NOMO-1 (cell line): ENCODE measurements around the gene SULT2A1.
A peak's percentile ranks its signal among the peaks of the same experiment; 100 is the strongest.
"Not testable (repeated sequence)": the region's sequence is repeated elsewhere in the genome, so short reads cannot be mapped to it uniquely, and the experiment has no call there.

ENCODE experiments used
- DNase-seq, 2 experiments: peaks; one replicate each; lab custom pipeline; 2025; ENCODE audit not compliant: unreplicated experiment in 2 of 2; lab: John Stamatoyannopoulos, UW

Gene SULT2A1

GRCh38 chr19:47861630-47862029 is 24.5 kb downstream of the SULT2A1 start:
- DNase-seq, result no peak

- DNase-seq, result no peak
These were observed 25.4 kb downstream of the SULT2A1 start for GRCh38 chr19:47860602-47861297.

GRCh38 chr19:47859838-47860237 is 26.3 kb downstream of the SULT2A1 start:
- not testable (repeated sequence) for DNase-seq

DNA sequence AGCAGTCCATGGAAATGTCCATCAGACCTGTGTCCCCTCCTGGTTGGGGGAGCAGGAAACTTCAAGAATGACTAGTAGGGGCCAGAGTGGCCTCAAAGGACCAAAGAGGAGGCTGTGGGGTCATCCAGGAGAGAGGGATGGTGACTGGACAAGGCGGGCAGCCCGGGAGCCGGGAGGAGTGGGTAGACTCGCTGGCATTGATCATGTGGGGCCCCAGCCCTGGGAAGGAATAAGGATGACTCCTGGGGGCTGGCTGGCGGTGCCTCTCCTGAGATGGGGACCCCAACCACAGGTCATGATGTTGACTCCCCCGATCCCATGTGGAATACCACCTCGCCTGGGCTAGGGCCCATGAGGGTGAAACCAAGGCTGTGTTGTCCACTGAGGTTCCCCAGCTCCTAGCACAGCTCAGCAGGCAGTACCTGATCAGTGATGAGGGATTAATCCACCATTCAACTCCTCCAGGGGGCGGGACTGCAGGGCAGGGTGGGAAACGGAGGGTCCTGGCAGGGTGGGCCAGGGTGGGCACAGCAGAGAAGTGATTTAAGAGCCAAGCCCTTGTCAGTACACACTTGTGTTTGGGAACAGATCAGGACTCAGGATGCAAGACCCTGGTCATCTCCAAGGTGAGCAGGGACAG is 27.3 kb downstream of the SULT2A1 start, which contains the start of gene TPRX2:
TPRX2 (plus strand) TSS at position 590 of the 640 bp plus-strand sequence; CDS start at position 602, 12 bp downstream.
- not testable (repeated sequence) for DNase-seq

GRCh38 chr19:47858231-47858630 is 27.9 kb downstream of the SULT2A1 start:
- not testable (repeated sequence) for DNase-seq

DNA sequence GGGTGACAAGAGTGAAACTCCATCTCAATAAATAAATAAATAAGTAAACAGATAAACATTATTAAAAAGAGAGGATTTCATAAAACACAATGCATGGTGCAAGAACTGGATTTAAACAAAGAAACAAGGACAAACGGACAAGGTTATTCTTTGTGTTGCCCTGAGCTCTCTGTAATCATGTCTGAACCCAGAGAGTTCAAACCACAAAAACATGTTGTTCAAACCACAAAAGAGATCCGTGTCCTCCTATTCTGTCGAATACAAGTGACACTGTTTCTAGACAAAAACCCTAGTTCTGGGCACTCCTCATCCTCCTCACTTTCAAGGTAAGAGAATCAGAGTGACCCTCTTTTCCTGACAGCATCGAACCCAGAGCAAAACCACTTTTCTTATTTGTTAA is 31.7 kb downstream of the SULT2A1 start:
- no peak for DNase-seq

DNA sequence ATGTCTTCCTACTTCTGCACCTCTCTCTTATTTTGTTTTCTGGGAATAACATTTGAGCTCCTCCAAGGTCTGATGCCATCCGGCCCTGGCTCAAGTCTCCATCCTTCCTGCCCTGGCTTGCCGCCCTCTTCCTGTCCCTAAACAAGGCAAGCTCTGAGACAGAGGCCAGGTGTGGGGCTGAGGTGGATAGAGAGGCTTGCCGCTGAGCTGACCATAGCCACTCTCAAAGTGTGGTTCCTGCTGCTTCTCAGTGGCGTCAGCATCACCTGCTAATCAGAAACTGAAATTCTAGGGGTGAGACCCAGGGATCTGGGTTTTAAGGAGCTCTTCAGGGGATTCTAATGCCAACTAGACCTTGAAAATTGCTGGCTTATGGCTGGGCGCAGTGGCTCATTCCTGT is 33.1 kb downstream of the SULT2A1 start:
- no peak for DNase-seq

- DNase-seq, result peak; percentile 0 to 6
These were observed 37.2 kb downstream of the SULT2A1 start for GRCh38 chr19:47848823-47849473.

- DNase-seq, result no peak
These were observed 37.7 kb downstream of the SULT2A1 start for GRCh38 chr19:47848425-47848822.

DNA sequence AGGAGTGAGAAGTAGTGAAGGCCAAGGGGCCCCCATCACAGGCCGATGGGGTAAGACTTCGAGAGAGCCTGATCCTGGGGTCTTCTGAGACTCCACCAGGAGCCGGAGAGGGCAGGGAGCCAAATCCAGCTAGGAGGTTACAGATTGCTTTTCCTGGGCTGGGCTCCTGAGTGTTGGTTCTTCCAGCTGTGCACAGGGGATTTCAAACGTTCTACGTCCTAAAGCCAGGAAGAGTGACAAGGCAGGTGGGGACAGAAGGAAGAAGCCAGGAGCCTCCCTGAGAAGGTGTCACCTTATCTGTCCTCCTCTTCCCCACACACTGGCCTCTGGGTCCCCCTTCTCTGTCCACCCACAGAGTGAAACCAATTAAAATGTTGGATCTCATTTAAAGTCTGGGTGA is 43.2 kb downstream of the SULT2A1 start:
- no peak for DNase-seq

GRCh38 chr19:47839913-47840312 is 46.2 kb downstream of the SULT2A1 start:
- no peak for DNase-seq

- no peak for DNase-seq
These were observed 46.7 kb downstream of the SULT2A1 start for GRCh38 chr19:47839411-47839810.

DNA sequence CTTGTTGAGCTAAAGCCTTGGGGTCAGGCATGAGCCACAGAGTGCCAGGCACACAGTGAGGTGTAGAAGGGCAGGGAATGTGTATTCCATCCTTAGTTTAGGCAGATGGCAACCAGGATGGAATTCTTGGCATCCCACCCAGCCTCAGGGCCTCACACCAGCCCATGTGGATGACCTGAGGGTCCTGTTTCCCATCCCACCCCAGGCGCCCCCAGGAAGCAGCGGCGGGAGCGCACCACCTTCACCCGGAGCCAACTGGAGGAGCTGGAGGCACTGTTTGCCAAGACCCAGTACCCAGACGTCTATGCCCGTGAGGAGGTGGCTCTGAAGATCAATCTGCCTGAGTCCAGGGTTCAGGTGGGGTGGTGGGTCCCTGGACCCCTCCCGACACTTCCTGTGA is 50.1 kb downstream of the SULT2A1 start:
- DNase-seq, result no peak

GRCh38 chr19:47832723-47833122 is 53.4 kb downstream of the SULT2A1 start:
- no peak for DNase-seq

DNA sequence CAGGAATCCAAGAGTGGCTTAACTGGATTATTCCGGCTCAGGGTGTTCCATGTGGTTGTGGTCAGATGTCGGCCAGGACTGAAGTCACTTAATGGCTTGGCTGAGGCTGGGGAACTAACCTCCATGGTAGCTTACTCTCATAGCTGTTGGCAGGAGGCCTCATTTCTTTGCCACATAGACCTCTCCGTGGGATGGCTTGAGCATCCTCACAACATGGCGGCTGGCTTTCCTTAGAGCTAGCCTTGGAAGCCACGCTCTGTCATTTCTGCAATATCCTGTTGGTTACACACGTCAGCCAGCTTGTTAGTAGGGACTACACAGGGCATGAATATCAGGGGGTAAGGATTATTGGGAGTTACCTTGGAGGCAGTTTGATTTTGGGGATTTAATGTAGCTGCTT is 59.3 kb downstream of the SULT2A1 start:
- DNase-seq, result no peak

GRCh38 chr19:47824396-47824795 is 61.7 kb downstream of the SULT2A1 start:
- no peak for DNase-seq

DNA sequence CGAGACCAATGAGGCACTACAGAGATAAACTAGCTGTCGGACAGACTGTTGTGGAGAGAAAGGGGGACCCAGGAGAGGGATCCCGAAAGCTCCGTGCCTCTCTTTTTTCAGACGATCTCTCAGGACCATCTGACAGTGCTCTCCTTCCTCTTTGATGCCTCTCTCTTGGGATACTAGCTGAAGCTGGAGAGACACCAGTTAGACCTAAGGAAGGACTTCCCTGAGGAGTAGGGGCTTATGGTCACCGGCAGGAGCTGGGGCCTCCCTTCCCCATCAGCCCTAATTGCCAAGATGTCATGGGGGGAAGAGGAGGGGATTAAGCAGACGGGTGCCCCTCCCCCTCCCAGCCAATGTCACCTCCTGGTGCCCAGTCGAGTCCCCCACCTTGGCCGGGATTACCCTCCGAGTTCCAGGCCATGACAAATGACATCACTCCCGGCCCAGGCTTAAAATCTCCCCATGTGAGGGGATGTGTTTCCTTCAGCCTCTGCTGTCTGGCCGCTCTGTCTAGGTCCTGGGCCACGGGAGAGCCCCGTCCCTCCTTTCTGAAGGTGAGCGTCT is 64.6 kb downstream of the SULT2A1 start, which contains the start of gene CRX:
CRX (plus strand) TSS at position 478 of the 561 bp plus-strand sequence. CDS start 12,507 bp downstream, outside the sequence.
- no peak for DNase-seq
